HG02678 (cell line): ENCODE measurements around the gene GABARAP.

Experiments
- ATAC-seq: cut with Tn5 transposase; IDR thresholded peaks from one replicate; pipeline ENCODE4 v1.9.1; 2021; ENCODE audit warnings: mild to moderate bottlenecking, moderate library complexity; ENCODE audit not compliant: unreplicated experiment

GABARAP gene

DNA sequence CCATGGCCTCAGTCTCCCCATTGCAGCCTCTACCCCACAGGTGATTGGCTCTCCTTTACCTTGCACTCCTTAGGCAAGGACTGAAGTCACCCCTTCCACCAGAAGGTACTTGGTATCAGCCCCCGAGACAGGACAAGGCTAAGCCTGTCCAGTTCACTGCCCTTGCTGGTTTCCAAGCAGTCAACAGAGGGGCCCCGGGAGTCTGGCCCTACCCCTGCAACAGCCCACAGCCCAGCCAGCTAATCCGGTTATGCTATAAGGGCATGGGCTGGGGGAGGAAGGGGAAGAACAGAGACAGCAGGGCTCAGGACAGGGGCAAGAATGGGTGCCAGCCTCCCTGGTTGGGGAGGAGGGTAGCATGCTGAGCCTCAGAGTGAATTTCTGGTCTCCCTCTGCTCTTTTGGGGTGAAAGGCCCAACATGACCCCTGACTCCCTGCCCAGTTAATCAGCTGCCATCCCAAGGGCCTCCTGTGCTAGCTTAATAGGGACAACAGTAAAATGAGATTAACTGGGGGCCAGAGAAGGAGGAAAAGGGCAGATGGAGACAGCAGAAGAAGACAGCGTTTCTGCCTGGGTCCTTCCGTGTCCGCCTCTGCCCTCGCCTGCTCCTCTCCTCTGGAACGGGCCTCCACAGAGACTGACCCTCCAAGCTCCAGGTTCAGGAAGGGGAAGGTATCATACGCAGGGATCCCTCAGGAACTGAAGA, 33.3 kb downstream of the GABARAP start:
- ATAC-seq, result no peak

DNA sequence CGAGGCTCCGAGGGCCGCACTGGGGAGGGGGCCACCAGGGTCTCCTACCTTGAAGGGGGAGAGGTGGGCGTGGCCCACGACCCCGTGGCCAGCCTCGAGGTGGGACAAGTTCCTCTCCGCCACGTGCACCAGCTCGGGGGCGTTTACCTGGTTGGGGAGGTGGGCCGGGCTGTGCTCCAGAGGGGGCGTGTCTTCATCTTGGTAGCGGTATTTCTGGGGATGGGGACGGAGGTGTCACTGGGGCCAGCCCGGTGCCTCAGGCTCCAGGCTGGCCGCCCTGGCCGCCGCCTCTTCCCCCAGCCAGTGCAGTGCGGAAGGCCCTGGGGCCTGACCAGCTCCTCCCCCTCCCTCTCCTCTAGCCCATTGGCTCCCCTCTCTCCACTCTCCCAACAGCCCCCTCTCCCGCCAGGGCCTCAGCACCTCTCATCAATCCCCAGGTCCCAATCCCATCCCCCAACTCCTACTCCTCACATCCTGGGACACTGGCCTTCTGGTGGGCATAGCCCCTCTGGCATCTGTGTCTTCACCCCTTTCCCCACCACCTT, 34.1 kb downstream of the GABARAP start:
- ATAC-seq, result no peak

DNA sequence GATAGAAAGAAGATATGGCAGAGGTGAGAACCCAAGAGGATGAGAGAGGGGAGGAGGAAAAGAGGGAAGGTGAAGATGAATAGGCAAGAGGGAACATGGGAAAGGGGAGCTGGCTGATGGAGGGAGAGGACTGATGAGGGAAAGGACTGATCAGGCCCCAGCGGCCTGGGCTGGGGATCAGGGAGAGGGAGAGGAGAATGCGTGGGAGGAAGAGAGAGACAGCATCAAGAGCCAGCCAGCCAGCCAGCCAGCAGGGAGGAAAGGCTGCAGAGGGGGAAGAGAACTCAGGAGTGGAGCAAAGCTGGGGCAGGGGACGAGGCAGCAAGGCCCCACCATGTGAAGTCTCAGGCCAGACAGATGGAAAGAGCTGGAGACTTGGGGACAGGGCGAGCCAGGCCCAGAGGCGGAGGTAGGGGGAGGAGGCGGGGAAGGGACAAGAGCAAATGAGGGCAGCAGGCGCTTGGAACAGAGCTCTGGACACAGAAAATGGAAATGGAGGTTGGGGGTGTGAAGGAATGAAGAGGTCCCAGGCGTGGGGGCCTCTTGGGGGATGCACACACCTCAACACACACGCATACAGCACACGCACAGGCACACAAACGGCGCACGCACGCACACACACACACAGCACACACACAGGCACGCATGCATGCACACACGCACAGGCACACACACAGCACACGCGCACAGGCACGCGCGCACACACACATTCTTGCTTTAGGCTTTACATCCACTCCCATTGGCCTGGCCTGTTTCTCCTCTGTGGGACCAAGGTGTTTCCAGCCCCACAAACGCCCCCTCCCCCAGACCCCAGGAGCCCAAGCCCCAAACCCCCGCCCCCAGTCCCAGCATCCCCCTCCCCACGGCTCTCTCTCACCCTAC, 34.9 kb downstream of the GABARAP start:
- no peak for ATAC-seq

DNA sequence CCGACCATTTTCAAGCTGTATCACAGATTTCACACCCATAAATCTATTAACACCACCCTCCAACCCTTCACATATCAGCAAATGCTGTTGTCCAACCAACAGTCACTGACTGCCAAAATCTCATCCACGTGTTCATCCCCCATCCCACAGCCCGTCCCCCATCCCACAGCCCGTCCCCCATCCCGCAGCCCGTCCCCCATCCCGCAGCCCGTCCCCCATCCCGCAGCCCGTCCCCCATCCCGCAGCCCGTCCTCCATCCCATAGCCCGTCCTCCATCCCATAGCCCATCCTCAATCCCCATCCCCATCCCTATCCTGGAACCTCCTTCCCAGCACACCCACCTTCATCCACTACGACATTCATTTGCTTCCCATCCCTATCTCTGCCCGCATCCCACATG, 36.7 kb downstream of the GABARAP start:
- no peak for ATAC-seq

DNA sequence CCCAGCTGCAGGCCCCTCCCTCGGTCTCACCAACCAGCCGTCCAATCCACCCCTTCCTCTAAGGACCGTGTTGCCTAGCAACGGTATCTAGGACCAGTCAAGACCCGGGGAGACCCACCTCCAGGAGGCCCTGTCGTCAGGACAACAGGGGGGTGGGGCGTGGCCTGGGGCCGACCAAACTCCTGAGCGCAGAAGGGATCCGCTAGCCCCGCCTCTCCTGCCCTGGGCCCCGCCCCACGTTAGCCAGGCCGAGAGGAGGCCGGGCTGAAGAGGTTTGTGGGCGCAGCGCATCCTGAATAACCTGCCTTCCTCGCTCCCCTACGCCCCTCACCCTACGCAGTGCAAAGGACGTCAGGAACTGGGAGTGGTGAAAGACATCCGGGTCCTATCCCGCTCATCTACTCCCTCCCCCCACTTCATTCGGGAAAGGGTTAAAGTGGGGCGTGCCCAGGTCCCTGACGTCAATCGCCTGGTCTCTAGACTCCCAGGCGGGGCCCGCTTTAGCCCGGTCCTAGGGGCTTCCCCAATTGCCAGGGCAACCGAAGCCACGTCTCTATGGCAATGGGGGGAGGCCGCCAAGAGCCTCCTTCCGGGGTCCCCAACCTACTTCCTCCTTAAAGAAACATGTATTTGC, 37.3 kb downstream of the GABARAP start:
- ATAC-seq, result peak; percentile 82

DNA sequence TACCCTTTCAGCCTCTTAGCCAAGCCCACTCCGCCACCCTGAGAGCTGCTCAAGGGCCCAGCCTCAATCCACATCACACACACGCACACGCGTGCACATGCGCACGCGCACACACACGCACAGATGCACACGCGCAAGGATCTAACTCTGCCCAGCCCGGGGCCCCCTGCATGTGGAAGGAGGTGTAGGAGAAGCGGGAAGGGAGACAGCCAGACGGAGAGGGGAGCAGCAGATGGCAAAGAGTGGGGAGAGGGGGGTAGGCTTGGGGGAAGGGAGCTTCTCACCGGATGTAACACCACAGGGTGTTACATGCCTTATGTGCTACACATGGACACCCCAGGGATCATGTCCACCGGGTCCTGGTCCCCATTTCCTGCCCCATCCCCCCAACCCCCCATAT, 37.9 kb downstream of the GABARAP start:
- no peak for ATAC-seq

DNA sequence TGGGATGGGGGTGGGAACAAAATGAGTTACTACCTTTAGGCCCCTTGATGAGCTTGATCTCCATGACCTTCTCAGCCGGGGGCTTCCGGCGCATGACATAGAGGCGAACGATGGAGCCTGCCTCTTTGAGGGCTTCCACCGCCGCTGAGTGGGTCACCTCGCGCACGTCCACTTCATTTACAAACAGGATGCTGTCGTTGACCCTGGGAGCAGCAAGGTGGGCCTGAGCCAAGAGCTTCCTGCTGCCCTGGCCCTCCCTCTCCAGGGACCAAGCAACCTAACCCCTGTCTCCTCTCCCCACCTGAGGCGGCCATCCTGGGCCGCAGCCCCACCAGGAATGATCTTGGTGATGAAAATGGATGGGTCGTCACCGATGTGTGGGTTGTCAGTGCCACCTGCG, 38.9 kb downstream of the GABARAP start:
- ATAC-seq, result no peak

DNA sequence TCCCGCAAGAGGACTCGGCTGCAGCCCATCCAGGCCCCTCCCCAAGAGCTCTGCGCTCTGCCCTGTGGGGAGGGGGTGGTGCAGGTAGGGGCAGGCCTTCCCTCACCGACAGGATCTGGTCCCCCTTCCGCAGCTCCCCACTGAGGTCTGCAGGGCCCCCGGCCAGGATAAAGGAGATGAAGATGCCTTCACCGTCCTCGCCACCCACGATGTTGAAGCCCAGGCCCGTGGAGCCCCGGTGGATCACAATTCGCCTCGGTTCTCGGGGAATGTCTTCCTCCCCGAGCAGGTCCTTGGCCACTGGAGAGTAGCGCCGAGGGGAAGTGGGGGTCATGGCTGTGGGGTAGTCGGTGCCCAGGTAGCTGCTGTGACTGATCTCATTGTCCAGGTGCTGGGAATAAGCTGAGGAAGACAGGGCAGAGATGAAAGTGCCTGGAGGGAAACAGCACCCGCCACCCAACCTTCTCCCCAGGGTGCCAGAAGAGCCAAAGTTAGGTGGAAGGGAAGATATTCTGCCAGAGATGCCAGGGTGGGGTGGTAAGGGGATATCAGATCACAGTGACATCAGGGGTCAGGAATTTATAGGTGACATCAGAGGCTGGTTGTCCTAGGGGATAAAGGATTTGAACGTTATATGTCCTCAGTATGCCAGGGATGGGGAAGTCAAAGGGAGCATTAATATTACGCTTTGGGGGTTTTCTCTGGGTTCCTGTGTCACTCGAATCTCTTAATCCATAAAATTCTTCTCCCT, 45.4 kb downstream of the GABARAP start:
- ATAC-seq, result no peak

DNA sequence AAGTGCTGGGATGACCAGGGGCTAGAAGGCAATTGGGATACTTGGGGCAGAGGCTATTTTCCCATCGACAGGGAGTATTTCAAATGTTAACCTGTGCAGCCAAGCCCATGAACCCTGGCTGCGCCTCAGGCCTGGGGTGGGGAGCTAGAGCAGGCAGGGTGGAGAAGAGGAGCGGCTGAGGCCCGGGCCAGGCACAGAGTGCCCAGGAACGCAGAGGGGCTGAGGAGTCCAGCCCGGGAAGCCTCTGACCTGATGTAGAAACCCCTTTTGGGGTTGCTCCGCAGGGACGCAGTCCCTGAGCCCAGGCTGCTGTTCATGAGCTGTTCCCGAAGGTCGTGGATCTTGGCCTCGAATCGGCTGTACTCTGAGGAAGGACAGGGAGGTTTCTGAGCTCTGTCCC, 46.3 kb downstream of the GABARAP start:
- ATAC-seq, result no peak

DNA sequence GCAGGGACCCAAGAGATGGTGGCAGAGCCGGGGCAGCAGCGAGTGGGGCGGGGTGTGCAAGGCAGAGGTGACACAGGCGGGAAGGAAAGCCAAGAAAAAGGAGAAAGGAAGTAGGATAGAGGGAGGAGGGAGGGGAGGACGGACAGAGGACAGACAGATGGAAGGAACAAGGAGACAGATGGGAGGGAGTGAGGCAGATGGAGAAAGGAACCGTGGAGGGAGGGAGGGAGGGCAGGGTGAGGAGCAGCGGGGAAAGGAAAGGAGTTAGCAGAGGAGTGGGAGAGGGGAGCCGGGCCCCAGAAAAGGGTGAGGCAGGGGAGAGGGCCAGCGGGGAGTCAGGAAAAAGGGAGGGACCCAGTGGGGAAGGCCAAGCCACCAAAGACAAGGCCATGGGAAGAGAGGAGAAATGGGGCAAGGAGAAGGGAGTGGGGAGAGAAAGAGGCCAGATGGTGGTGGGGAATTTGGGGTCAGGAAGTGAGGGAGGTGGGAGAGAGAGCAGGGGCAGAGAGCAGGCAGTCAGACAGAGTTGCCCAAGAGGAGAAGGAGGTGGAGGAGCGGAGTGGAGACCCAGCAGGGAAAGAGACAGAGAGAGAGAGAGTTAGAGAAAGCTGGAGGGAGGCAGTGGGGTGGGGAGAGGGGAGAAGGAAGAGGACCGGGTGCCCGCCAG, 49.8 kb downstream of the GABARAP start:
- ATAC-seq, result no peak

DNA sequence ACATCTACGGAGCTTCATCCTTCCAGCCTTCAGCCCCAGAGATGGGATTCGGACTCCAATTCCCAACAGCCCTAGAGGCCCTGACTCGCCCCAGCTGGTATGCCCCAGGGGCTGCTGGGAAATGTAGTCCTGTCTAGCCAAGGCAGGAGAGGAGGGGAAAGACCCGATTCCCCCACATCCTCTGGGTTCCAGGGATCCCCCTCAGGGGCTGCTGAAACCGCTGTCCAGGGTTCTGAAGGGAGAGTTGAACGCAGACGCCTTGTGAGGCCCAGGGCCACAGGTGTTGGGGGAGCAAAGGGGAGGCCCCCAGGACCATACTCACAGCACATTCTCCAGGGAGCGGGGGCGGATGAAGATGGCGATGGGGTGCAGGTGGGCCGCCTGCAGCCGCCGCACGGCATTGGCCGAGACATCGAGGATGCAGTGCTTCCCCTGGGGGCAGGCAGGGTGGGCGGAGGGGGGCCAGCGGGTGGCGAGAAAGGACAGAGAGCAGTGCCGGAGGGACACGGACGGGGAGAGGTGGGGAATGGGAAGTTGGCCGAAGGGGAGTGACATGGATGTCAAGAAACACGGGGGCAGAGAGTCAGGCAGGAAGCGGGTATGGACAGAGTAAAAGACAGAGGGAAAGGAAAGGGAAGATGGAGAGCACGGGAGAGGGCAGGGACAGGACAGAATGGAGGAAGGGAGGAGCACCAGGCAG, 50.5 kb downstream of the GABARAP start:
- ATAC-seq, result no peak

DNA sequence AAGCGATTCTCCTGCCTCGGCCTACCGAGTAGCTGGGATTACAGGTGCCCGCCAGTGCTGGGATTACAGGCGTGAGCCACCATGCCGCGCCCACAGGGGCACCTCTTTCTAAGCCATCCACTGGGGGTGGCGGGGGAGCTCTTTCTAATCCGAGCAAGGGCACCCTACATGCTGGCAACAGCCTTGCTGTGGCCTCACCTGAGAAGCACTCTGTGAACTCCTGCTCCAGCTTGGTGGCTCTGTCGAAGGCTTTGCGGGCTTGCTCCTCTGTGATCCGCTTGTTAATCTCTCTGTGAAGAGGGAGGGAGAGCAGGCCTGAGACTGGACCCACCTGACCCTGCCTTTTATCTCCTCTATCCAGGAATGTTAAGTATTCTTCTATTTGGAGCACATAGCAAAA, 51.2 kb downstream of the GABARAP start:
- ATAC-seq, result no peak

DNA sequence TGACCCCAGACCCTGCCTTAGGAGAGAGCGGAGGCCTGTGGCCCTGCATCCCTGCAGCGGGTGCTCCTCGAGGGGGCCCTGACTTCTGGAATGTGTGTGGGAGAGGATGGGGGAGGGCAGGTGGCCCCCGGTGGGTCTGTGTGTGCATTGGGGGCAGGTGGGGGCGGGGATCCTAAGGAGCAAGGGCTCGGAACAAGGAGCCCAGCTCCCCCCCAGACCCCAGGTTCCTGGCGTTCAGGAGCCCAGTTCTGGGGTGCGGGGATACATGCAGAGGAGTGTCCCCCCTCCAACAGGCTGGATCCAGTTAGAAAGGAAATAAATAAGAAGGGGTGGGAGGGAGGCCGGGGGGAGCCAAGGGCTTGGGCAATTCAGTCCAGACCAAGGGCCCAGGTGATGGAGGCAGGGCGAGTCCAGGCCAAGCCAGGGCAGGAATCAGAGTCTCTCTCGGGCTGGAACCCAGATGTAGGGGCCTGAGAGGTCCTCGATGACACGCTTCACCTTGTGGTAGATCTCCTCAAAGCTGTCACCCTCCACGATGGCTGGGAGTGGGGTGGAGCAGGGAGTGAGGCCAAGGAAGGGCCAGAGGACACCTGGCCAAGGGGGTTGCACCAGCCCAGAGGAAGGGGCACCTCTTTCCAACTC, 51.9 kb downstream of the GABARAP start:
- no peak for ATAC-seq
